Stimulated activated CD4-positive, alpha-beta T cell treated with anti-CD3 and anti-CD28 coated beads, TNF-alpha, amount 100 ng/mL, for 1 hour (primary cell): ENCODE measurements around the gene GGTA1.
"Not testable (repeated sequence)": the region's sequence is repeated elsewhere in the genome, so short reads cannot be mapped to it uniquely, and the experiment has no call there.

Experiments used
- DNase-seq, 3 donors: peaks; one replicate each; pipeline ENCODE4 v3.0.0-alpha.2; 2020; ENCODE audit warnings: low read depth in 3 of 3, low spot score in 1 of 3

The GGTA1 gene

GRCh38 chr9:121459513-121459912, 40.1 kb downstream of the GGTA1 start:
- no peak for DNase-seq

DNA sequence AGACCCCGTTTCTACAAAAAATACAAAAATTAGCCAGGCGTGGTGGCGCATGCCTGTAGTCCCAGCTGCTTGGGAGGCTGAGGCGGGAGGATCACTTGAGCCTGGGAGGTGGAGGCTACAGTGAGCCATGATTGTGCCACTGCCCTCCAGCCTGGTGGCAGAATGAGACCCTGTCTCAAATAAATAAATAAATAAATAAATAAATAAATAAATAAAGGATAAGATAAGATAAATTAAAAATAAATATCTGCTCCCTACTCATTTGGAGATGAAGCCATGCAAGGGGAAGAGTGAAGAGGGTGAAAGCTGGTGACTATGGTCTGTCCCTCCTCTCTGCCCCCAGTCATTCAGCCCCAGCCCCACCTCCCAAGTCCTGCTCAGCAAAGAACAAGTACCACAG, 41.2 kb downstream of the GGTA1 start:
- DNase-seq, result not testable (repeated sequence)

GRCh38 chr9:121455527-121456239, 44.0 kb downstream of the GGTA1 start:
- no peak for DNase-seq

DNA sequence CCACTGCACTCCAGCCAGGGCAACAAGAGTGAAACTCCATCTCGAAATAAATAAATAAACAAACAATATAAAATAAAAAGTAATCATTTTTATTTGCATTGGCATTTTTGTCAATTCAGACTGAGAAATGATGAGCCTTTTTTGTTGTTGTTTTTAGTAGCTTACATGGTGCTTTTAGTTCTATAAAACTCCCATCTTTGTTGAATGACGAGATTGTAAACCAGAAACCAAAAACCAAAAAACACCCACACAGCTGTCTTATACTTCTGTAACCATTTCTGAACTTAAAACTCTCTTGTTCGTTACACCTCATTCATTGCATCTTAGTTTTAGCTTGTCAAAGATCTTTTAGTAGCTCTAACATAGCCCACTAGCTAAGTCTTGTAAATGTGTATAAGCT, 44.7 kb downstream of the GGTA1 start:
- DNase-seq, result no peak

GRCh38 chr9:121453232-121453892, 46.3 kb downstream of the GGTA1 start:
- DNase-seq, result no peak

- no peak for DNase-seq
Observed at GRCh38 chr9:121452085-121452484, 47.6 kb downstream of the GGTA1 start.

DNA sequence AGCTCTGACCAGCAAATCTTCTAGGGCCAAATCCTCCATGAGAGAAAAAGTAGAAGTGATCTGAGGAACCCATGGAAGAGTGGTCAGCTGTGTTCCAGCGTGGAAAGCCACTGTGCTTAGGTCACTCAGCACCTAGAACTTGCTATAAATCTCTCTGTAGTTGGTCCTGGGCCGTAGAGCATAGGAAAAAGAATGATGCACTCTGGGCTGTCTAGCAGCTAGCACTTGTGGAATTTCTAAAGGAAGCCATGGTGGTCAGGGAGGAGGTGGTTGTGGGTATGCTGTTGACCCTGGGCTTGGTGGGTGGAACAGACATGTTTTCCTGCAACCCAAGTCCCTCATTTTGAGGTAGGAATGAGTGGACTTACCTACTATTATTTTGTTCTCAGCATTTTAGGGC, 48.1 kb downstream of the GGTA1 start:
- no peak for DNase-seq

DNA sequence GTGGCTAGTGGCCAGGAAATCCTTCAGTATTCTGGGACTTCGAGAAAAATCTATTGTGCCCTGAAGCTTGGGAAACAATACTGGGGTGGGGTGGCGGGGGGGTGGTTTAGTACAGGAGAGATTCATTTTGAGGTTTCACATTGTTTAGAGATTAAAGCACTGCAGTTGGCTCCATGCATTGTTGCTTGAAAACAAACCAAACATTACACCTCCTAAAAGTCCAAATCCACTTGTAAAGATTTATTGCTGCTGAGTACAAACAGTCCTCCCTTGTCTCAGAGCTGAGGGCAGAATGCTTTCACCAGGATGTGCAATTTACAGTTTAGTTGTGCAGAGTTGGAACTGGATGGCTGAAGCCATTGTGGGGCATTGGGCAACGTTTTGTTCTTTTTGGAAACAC, 49.4 kb downstream of the GGTA1 start:
- DNase-seq, result no peak

DNA sequence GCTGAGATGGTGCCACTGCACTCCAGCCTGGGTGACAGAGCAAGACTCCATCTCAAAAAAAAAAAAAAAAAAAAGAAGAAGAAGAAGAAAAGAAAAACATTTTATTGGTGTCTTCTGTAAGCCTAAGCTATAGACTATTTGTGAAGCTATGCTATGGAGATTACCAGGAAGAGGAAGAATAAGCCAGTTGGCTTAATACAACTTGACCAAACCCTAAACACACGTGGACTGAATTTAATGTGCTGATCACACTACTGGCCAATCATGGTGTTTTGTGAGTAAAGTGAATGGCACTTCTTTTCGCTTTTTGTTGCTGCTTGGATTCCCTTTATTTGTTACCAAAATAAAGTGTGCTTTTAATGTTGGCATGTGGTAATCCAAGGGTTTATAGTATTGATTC, 49.9 kb downstream of the GGTA1 start:
- DNase-seq, result no peak

DNA sequence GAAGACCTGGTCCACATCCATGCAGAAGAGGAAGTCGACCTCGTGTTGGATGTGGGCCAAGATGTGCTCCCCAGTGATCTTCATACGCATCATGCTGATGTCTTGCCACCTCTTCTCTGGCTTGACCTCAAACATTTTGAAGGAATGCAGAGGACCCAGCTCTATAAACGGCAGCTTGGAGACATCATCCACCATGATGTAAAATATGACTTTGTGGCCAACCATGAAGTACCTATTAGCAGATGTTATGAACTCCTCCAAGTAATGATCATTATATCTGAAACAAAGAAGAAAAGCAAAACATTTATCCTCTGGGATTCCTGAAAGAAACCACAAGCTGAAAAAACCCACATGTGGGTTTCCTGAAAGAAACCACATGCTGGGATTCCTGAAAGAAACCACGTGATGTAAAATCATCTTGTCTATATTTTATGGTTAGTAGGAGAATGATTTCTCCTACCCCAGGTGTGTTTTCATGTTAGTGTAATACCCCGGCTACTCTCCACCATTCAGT, 52.3 kb downstream of the GGTA1 start:
- DNase-seq, result no peak

GRCh38 chr9:121445986-121446385, 53.7 kb downstream of the GGTA1 start:
- DNase-seq, result no peak

GRCh38 chr9:121443981-121444380, 55.7 kb downstream of the GGTA1 start:
- DNase-seq, result no peak

DNA sequence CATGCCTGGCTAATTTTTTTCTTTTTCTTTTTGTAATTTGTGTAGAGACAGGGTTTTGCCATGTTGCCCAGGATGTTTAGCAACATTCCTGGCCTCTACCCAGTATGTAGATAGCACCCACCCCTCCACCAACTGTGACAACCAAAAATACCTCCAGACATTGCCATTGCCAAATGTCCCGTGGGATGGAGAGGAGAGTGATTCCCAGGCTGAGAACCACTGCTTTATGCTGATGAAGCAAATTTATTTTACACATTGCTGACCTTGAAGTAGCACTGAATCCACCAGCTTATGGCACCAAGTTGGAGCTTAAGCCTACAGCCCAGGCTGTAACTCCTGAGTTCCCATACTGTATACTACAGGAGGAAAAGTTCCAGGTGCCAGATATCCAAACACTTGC, 58.5 kb downstream of the GGTA1 start:
- DNase-seq, result no peak

DNA sequence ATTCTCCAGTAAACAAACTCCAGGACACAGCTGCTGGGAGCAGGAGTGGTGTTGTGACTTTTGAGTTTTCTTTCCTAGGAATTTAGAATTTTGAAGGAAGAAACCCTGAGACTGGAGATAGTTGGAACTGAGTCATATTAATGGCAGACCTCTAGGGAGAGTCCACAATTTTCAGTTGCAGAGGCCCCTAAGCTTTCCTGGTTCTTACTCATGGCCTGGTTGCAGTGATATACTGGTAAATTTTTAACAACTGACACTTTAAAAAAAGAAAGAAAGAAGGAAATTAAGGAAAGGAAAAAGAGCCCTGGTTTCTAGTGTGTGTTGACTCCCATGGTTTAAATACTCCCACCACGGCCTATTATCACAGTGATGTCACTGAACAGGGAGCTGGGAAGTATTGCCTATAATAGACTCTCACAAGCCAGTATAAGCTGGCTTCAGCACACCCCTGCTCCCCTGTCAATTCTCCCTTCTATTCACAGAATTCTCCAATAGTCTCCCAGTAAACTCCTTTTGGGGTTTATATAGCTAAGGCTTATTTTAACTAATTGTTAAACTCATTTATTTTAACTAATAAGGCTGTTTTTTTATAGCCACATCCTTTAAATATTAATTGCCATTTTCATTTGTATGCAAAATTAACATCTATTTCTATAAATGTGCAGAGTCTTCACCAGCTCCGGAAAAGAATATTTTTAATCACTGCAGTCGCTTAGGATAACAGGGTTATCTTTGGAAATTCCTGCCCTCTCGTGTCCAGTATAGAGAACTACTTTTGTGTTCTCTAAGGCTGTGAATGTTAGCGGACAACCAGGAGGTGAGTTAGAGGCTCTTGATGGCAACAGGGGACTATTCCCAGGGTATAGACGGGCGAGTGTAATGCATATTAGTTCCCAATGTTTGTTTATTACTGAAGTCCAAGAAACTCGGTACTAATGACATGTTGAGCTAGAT, 59.7 kb downstream of the GGTA1 start:
- DNase-seq, result no peak

DNA sequence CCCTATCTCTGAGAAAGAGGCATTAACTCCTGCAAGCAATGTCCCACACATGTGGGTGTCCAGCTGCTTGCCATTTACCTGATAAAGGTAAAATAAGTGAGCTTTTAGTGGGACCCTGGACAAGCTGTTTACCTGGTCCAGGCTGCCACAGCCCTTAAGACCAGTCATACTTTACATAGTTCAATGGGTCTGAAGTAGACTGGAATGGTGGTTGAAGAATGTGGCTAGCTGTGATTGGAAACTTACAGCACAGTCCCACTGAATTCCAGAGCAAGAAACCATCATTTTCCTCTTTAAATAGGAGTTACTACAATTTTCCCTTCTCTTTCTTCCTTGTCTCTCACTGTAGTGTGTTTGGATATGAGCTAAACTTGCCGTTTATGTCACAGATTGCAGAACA, 60.6 kb downstream of the GGTA1 start:
- no peak for DNase-seq

DNA sequence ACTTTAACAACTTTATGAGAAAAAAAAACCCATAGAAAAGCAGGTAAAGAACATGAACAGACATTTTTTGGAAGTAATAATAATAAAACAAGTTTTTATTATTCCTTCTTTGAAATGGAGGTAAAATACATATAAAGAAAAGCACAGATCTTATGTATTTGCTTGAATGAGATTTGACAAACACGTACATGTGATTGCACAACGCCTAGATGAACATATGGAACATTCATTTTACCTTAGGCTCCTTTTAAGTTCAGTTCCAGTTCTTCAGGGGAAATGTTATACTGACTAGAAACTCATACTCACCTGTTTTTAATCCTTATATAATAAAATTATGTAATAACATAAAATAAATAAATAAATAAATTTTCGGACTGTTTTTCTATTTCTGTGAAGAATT, 61.8 kb downstream of the GGTA1 start:
- no peak for DNase-seq

GRCh38 chr9:121437046-121437445, 62.6 kb downstream of the GGTA1 start:
- not testable (repeated sequence) for DNase-seq

DNA sequence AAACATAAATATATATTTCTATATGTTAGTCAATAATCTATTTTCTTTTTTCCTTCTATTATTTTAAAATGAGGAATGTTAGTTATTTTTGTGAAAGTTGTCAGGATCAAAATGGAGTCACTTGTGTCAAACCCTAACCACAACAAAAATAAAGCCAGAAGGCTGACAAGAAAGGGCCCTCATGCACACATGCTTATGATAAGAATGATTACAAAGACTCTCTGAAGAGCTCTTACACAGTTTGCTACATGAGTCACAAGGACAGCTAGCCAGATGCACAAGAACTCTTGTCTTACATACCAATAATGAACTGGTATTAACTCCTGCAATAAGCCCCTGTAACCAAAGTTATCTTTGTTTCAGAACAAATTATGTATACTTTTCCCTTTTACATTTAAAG, 64.7 kb downstream of the GGTA1 start:
- no peak for DNase-seq

DNA sequence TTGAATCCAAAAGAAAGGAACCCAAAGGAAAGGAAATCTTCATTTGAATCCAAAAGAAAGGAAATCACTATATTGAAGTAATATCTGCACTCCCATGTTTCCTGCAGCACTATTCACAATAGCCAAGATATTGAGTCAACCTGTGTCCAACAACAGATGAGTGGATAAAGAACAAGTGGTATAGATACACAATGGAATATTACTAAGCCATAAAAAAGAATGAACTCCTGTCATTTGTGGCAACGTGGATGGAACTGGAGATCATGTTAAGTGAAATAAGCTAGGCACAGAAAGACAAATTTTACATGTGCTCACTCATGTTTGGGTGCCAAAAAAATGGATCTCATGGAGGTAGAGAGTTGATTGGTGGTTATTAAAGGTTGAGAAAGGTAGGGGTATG, 71.7 kb downstream of the GGTA1 start:
- no peak for DNase-seq

GRCh38 chr9:121424024-121424432, 75.6 kb downstream of the GGTA1 start:
- DNase-seq, result no peak

GRCh38 chr9:121411993-121412392, 87.7 kb downstream of the GGTA1 start:
- DNase-seq, result no peak

GRCh38 chr9:121405899-121406298, 93.7 kb downstream of the GGTA1 start:
- DNase-seq, result no peak
